ENCODE data around the gene AXIN2.

- no peak for TF ChIP-seq CTCF (IDR thresholded peaks at IDR 0.05)
- TF ChIP-seq POLR2A (IDR thresholded peaks at IDR 0.05; ENCODE audit: low read depth) = no peak
Observed at GRCh38 chr17:65530523-65531255, 30.8 kb downstream of the AXIN2 start.

All from esophagus muscularis mucosa (tissue), 3 donors.